OCI-LY1 (cell line): ENCODE measurements around the gene BEND6.

Experiments used
- H2AFZ ChIP-seq: fragments of 200-600 bp; sonication (generic), shearing (Covaris generic); 2 replicates; pipeline ENCODE4 v1.6.0; 2014; ENCODE audit warnings: antibody characterized with exemption, mild to moderate bottlenecking, low read length
- H3F3A ChIP-seq: fragments of 200-600 bp; sonication (generic), shearing (Covaris generic); 2 replicates; pipeline ENCODE4 v1.6.0; 2014; ENCODE audit warnings: mild to moderate bottlenecking, antibody characterized with exemption, low read length, moderate library complexity; ENCODE audit not compliant: insufficient read depth
- H3K27ac ChIP-seq: fragments of 200-600 bp; sonication (generic); 2 replicates; pipeline ENCODE4 v1.5.1; 2014; ENCODE audit warnings: low read length, mixed run types, mild to moderate bottlenecking, low read depth; ENCODE audit not compliant: poor library complexity, severe bottlenecking
- H3K27me3 ChIP-seq: fragments of 200-600 bp; sonication (generic); 2 replicates; pipeline ENCODE4 v1.6.0; 2014; ENCODE audit warnings: antibody characterized with exemption, mild to moderate bottlenecking, low read length, moderate library complexity; ENCODE audit not compliant: insufficient read depth
- H3K36me3 ChIP-seq: fragments of 200-600 bp; sonication (generic); 2 replicates; pipeline ENCODE4 v1.6.1; 2014; ENCODE audit warnings: mild to moderate bottlenecking, antibody characterized with exemption, low read length, moderate library complexity, mixed read lengths; ENCODE audit not compliant: insufficient read depth
- H3K4me1 ChIP-seq: fragments of 200-600 bp; sonication (generic); 2 replicates; pipeline ENCODE4 v1.5.1; 2014; ENCODE audit warnings: mild to moderate bottlenecking, low read length, moderate library complexity; ENCODE audit not compliant: insufficient read depth, severe bottlenecking
- H3K4me2 ChIP-seq: fragments of 200-600 bp; sonication (generic), shearing (Covaris generic); 2 replicates; pipeline ENCODE4 v1.6.1; 2014; ENCODE audit warnings: low read length
- H3K4me3 ChIP-seq: fragments of 200-600 bp; sonication (generic); 2 replicates; pipeline ENCODE4 v1.5.1; 2014; ENCODE audit warnings: low read length, low read depth, mild to moderate bottlenecking, mixed read lengths; ENCODE audit not compliant: poor library complexity, severe bottlenecking
- H3K79me2 ChIP-seq: fragments of 200-600 bp; shearing (Covaris generic); 2 replicates; pipeline ENCODE4 v1.6.1; 2016; ENCODE audit warnings: mixed run types, low read length, mixed read lengths; ENCODE audit not compliant: insufficient read depth
- H3K9ac ChIP-seq: fragments of 200-600 bp; sonication (generic), shearing (Covaris generic); 2 replicates; pipeline ENCODE4 v1.6.1; 2014; ENCODE audit warnings: mild to moderate bottlenecking, low read length, mixed read lengths
- H3K9me2 ChIP-seq: fragments of 200-600 bp; sonication (generic), shearing (Covaris generic); 2 replicates; pipeline ENCODE4 v1.6.1; 2014; ENCODE audit warnings: low read depth, mild to moderate bottlenecking, low read length, mixed read lengths
- H3K9me3 ChIP-seq: fragments of 200-600 bp; shearing (Covaris generic); 2 replicates; pipeline ENCODE4 v1.6.1; 2014; ENCODE audit warnings: low read length, mixed read lengths
- H4K20me1 ChIP-seq: fragments of 200-600 bp; sonication (generic), shearing (Covaris generic); 2 replicates; pipeline ENCODE4 v1.6.0; 2016; ENCODE audit warnings: mild to moderate bottlenecking, low read length; ENCODE audit not compliant: insufficient read depth
- EZH2 ChIP-seq: fragments of 200-600 bp; sonication (generic), shearing (Covaris generic); IDR thresholded peaks from 2 replicates; pipeline ENCODE4 v1.8.0; 2017; ENCODE audit warnings: borderline replicate concordance, mixed run types, mild to moderate bottlenecking, antibody characterized with exemption, low read length, moderate library complexity, mixed read lengths
- TF ChIP-seq, protein P1 (sequence below): fragments of 200-600 bp; sonication (generic), shearing (Covaris generic); IDR thresholded peaks from 2 replicates; pipeline ENCODE4 v1.5.1; 2017; ENCODE audit warnings: mild to moderate bottlenecking, antibody characterized with exemption, low read length, moderate library complexity, mixed read lengths

The BEND6 gene

GRCh38 chr6:57013521-57013926 lies 58.6 kb downstream of the BEND6 start:
- H3K4me1 ChIP-seq, result no peaks in the 10 kb centered on the region
- H3K36me3 ChIP-seq, result no peaks in the 10 kb centered on the region
- H3K27me3 ChIP-seq, result no peaks in the 10 kb centered on the region
- no peaks in the 10 kb centered on the region for H3F3A ChIP-seq
- no peak overlapping the region for H3K4me3 ChIP-seq
- H3K79me2 ChIP-seq, result no peaks in the 10 kb centered on the region
- TF ChIP-seq, protein P1, sequence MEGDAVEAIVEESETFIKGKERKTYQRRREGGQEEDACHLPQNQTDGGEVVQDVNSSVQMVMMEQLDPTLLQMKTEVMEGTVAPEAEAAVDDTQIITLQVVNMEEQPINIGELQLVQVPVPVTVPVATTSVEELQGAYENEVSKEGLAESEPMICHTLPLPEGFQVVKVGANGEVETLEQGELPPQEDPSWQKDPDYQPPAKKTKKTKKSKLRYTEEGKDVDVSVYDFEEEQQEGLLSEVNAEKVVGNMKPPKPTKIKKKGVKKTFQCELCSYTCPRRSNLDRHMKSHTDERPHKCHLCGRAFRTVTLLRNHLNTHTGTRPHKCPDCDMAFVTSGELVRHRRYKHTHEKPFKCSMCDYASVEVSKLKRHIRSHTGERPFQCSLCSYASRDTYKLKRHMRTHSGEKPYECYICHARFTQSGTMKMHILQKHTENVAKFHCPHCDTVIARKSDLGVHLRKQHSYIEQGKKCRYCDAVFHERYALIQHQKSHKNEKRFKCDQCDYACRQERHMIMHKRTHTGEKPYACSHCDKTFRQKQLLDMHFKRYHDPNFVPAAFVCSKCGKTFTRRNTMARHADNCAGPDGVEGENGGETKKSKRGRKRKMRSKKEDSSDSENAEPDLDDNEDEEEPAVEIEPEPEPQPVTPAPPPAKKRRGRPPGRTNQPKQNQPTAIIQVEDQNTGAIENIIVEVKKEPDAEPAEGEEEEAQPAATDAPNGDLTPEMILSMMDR, result no peak
- TF ChIP-seq EZH2, result no peak
- no peak overlapping the region for H2AFZ ChIP-seq
- H3K9me3 ChIP-seq, result no peaks in the 10 kb centered on the region
- no peaks in the 10 kb centered on the region for H3K9me2 ChIP-seq
- H3K27ac ChIP-seq, result no peak overlapping the region
- H3K4me2 ChIP-seq, result no peak overlapping the region
- H3K9ac ChIP-seq, result no peak overlapping the region
- no peaks in the 10 kb centered on the region for H4K20me1 ChIP-seq

- Histone ChIP-seq H3K9ac (no peak overlapping the region), H3F3A (no peaks in the 10 kb centered on the region), H3K36me3 (no peaks in the 10 kb centered on the region), H3K9me2 (no peaks in the 10 kb centered on the region), H3K9me3 (no peaks in the 10 kb centered on the region), H3K4me3 (no peak overlapping the region), H2AFZ (no peak overlapping the region), H3K27me3 (no peaks in the 10 kb centered on the region), H3K4me2 (no peak overlapping the region), H3K4me1 (no peaks in the 10 kb centered on the region), H3K79me2 (no peaks in the 10 kb centered on the region), H3K27ac (no peak overlapping the region), H4K20me1 (no peaks in the 10 kb centered on the region)
- TF ChIP-seq EZH2, result no peak
- TF ChIP-seq, protein P1, result no peak
Measured at GRCh38 chr6:57017069-57017468, 62.2 kb downstream of the BEND6 start.

DNA sequence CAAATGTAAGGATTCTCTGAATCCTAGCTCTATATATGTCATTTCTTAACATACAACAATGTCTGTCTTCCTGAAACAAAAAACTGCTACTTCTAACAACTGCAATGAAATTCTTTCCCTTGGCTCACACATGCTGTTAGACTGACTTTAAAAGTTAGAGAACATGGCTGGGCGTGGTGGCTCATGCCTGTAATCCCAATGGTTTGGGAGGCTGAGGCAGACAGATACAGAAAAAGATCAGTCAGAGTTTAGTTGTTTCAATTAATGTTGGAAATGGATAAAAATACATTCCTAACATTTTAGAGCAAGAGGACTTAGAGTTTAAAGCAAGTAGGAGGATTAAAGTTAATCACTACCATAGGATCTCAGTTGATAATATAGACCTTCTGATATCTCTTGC lies 62.9 kb downstream of the BEND6 start:
- no peak for TF ChIP-seq EZH2
- TF ChIP-seq, protein P1, result no peak
- H2AFZ ChIP-seq, result no peak overlapping the region
- no peaks in the 10 kb centered on the region for H3K36me3 ChIP-seq
- H3K9me2 ChIP-seq, result no peaks in the 10 kb centered on the region
- H3F3A ChIP-seq, result no peaks in the 10 kb centered on the region
- no peaks in the 10 kb centered on the region for H4K20me1 ChIP-seq
- H3K4me3 ChIP-seq, result no peak overlapping the region
- H3K9ac ChIP-seq, result no peak overlapping the region
- no peaks in the 10 kb centered on the region for H3K27me3 ChIP-seq
- H3K79me2 ChIP-seq, result no peaks in the 10 kb centered on the region
- no peaks in the 10 kb centered on the region for H3K9me3 ChIP-seq
- H3K27ac ChIP-seq, result no peak overlapping the region
- no peak overlapping the region for H3K4me2 ChIP-seq
- no peaks in the 10 kb centered on the region for H3K4me1 ChIP-seq
